ENCODE data around the gene TDRKH.
A peak's percentile ranks its signal among the peaks of the same experiment; 100 is the strongest.
"Not testable (repeated sequence)": the region's sequence is repeated elsewhere in the genome, so short reads cannot be mapped to it uniquely, and the experiment has no call there.

The TDRKH gene

GRCh38 chr1:151762941-151763921 lies 27.1 kb downstream of the TDRKH start, which contains the start of gene MRPL9:
Gene MRPL9 (minus strand): TSS chr1:151763496. CDS start chr1:151763479, 17 bp downstream.
- DNase-seq (ENCODE audit: low spot score), result peak; percentile 91

- no peak for DNase-seq (ENCODE audit: low spot score)
These were observed 29.5 kb downstream of the TDRKH start for GRCh38 chr1:151760597-151761385.

GRCh38 chr1:151759241-151759640 lies 31.1 kb downstream of the TDRKH start:
- no peak for DNase-seq (ENCODE audit: low spot score)

- no peak for DNase-seq (ENCODE audit: low spot score)
These were observed 34.0 kb downstream of the TDRKH start for GRCh38 chr1:151756291-151756690.

- no peak for DNase-seq (ENCODE audit: low spot score)
These were observed 48.8 kb downstream of the TDRKH start for GRCh38 chr1:151741516-151741915.

- DNase-seq (ENCODE audit: low spot score), result no peak
These were observed 50.5 kb downstream of the TDRKH start for GRCh38 chr1:151739590-151740355.

GRCh38 chr1:151737479-151737878 lies 52.8 kb downstream of the TDRKH start:
- no peak for DNase-seq (ENCODE audit: low spot score)

- no peak for DNase-seq (ENCODE audit: low spot score)
These were observed 53.3 kb downstream of the TDRKH start for GRCh38 chr1:151737026-151737425.

- not testable (repeated sequence) for DNase-seq (ENCODE audit: low spot score)
These were observed 56.3 kb downstream of the TDRKH start for GRCh38 chr1:151733995-151734394.

GRCh38 chr1:151733126-151733525 lies 57.2 kb downstream of the TDRKH start:
- DNase-seq (ENCODE audit: low spot score), result no peak

GRCh38 chr1:151729966-151730291 lies 60.4 kb downstream of the TDRKH start:
- no peak for DNase-seq (ENCODE audit: low spot score)

GRCh38 chr1:151729157-151729965 lies 60.9 kb downstream of the TDRKH start:
- DNase-seq (ENCODE audit: low spot score), result no peak

GRCh38 chr1:151728151-151729054 lies 61.9 kb downstream of the TDRKH start:
- no peak for DNase-seq (ENCODE audit: low spot score)

GRCh38 chr1:151723726-151724370 lies 66.5 kb downstream of the TDRKH start:
- DNase-seq (ENCODE audit: low spot score), result no peak
